Activated T-cell treated with anti-CD3 and anti-CD28 coated beads, Interleukin-2, amount 50 U/mL, for 72 hours (primary cell): Measurements from ENCODE around the gene TMEM184A. TPM values are rescaled to one million over a fixed set of nuclear protein-coding genes. Genes with fewer than 3 reads are reported as not detected.

Experiments
- ATAC-seq, 2 donors: fragments of 150-1000 bp; cut with Tn5 transposase; replicated peaks in 1 of 2; 2 replicates each; pipeline ENCODE4 v1.10.0; 2021; ENCODE audit warnings: moderate library complexity in 2 of 2, mild to moderate bottlenecking in 1 of 2
- DNase-seq, 2 donors: peaks; one replicate each; pipeline ENCODE4 v3.0.0; 2021 to 2022; ENCODE audit warnings: mixed read lengths in 1 of 2
- H3K27ac Mint-ChIP-seq: one replicate; pipeline ENCODE4 v1.8.0; 2022; ENCODE audit warnings: mild to moderate bottlenecking, moderate library complexity, mixed read lengths
- H3K27me3 Mint-ChIP-seq: one replicate; pipeline ENCODE4 v1.8.0; 2022; ENCODE audit warnings: low read depth, mixed read lengths
- H3K36me3 Mint-ChIP-seq, 2 donors: one replicate each; pipeline ENCODE4 v1.8.0; 2022; ENCODE audit warnings: mixed read lengths in 2 of 2, mild to moderate bottlenecking in 1 of 2; ENCODE audit not compliant: insufficient read depth in 2 of 2
- H3K4me1 Mint-ChIP-seq: one replicate; pipeline ENCODE4 v1.8.0; 2022; ENCODE audit warnings: low read depth, mixed read lengths
- H3K4me3 Mint-ChIP-seq, 2 donors: one replicate each; pipeline ENCODE4 v1.8.0; 2022; ENCODE audit warnings: mild to moderate bottlenecking in 2 of 2, mixed read lengths in 2 of 2, moderate library complexity in 2 of 2
- H3K9me3 Mint-ChIP-seq, 2 donors: one replicate each; pipeline ENCODE4 v1.8.0; 2022; ENCODE audit warnings: mixed read lengths in 2 of 2
- total RNA-seq, 2 donors: library from RNA; stranded (reverse); gene quantifications; one replicate each; pipeline ENCODE4 v1.2.3, GENCODE V29; 2022

The TMEM184A gene
- total RNA-seq, 2 donors from 2014 or later, result 0.10 TPM; not detected in 1

DNA sequence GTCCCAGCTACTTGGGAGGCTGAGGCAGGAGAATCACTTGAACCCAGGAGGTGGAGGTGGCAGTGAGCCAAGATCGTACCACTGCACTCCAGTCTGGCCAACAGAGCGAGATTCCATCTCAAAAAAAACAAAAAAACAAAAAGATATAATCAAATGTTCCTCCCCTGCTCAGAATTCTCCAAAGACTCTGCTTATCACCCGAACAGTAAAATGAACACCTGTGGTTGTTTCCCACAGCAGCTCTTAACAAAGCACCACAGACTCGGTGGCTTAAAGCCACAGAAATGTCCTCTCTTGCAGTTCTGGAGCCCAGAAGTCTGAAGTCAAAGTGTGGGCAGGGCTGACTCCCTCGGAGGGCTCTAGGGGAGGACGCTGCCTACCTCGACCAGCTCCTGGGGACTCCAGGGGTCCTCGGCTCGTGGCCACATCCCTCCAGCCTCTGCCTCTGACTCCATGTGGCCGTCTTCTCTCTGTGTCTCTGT is 47.7 kb downstream of the TMEM184A start:
- ATAC-seq, result no peak
- H3K27ac Mint-ChIP-seq, result no peak overlapping the region
- H3K4me1 Mint-ChIP-seq, result peaks cover 47% of the 10 kb centered on the region
- DNase-seq, result no peak
- peaks cover 0 to 2% of the 10 kb centered on the region in 2 donors for H3K36me3 Mint-ChIP-seq
- H3K4me3 Mint-ChIP-seq, result peak overlapping the region in 1 of 2 donors; percentile 29
- H3K9me3 Mint-ChIP-seq, result no peaks in the 10 kb centered on the region
- H3K27me3 Mint-ChIP-seq, result no peaks in the 10 kb centered on the region

DNA sequence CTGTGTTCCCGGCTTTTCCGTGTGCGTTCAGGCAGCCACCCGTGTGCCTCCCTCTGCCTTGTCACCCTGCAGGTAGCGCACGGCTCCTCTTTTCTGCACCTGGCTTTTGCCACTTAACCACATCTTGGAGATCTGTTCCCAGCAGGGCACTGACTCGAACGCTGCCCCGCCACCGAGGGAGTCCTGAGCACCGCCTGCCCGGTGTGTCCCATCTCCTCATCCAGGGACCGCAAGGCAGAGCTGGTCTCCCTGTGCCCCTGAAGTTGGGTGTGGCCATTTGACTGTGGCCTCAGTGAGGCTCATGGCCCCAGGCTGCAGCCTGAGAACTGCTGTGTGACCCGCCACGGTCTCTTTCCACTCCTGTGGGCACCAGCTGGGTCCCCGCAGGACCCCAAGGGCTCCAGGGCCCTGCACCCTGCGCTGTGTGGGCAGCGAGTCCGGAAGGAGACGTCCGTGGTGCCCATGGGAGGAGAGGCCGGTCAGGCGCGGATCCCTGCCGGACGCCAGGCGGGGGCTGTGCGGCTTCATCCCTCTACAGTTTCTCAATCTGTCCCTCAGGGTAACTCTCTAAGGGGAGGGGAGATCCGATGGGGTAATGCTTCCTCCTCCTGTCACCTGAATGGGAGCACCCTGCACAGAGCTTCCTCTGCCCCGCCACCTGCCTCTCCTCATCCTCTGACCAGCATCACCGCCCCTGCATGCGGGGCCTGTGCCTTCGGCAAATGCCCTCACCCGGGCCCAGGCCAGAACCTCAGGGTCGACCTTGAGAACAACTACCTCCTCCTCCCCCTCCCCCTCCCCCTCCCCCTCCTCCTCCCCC is 50.1 kb downstream of the TMEM184A start:
- no peaks in the 10 kb centered on the region for H3K27me3 Mint-ChIP-seq
- DNase-seq (peak in 1 of 2 donors; percentile 28), ATAC-seq (no peak)
- H3K4me1 Mint-ChIP-seq, result peaks cover 52% of the 10 kb centered on the region
- H3K27ac Mint-ChIP-seq, result no peak overlapping the region
- peak overlapping the region; percentile 80 to 93 for H3K4me3 Mint-ChIP-seq
- H3K36me3 Mint-ChIP-seq, result peaks cover 4 to 11% of the 10 kb centered on the region in 2 donors
- no peaks in the 10 kb centered on the region for H3K9me3 Mint-ChIP-seq

DNA sequence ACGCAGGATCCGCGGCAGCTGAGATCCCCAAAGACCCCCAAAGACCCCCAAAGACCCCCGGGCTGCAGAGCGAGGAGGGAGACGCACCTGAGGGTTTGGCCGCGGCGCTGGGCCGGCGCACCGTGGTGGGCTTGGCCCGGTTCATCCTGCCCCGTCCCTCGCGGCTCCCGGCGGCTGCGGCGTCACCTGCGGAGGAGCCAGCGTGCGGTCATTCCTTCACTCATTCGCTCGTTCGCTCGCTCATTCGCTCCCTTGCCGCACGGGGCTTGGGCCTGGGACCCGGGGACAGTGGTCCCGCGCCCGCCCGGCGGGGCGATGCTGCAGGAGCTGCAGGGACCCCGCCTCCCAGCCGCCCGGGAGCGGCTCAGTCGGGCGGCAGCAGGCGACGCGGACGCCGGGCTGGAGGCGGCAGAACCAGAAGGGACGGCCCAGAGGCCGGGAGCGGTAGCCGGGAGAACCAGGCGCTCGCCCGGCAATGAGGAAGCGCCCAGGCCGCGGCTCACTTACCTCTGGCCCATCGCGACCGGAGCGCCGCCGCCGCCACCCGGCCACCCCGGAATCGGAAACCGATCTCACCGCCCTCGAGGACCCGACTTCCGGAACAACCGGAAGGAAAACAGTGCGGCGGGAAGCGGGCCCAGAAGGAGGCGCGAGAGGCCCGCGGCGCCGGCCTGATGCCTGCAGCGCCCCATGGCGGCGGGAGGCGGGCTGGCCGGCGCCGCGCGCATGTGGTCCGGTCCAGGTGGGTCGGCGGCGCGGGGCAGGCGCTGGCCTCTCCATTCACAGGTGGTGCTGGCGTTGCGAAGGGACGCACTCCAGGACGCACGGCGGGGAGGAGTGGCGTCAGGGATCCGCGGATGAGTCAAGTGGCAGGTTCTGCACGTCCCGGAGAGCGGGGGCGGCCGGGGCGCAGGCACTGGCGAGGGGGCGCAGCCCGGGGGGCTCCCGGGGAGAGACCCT is 51.9 kb downstream of the TMEM184A start, which contains the start of gene INTS1:
TSS of gene INTS1 (minus strand) at position 574 of the 960 bp plus-strand sequence. CDS start at position 145, 429 bp downstream.
- ATAC-seq (peak; percentile 92 to 94), DNase-seq (peak; percentile 93 to 94)
- Mint-ChIP-seq H3K9me3 (no peaks in the 10 kb centered on the region), H3K4me1 (peaks cover 59% of the 10 kb centered on the region), H3K4me3 (peak within 1 kb of the TSS; percentile 93), H3K27me3 (no peaks in the 10 kb centered on the region), H3K27ac (peak within 1 kb of the TSS; percentile 88), H3K36me3 (peaks cover 4 to 11% of the 10 kb centered on the region in 2 donors)

DNA sequence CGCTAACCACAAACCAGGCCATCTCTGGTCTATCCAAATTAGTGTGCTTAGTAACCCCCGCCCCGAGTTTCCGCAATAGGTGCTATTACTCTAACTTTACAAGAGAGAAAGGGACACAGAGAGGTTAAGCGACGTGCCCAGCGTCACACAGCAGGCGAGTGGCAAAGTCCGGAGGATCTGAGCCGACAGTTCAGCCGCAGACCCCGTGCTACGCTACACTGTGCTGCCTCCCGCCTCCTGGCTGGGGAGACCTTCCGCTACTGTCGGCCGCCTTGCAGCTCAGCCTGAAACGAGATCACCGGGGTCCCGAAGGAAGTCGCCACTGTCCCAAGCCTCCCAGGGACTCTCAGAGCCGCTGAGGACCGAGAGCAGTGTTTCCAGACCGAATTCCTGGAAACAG is 52.6 kb downstream of the TMEM184A start:
- Mint-ChIP-seq H3K27ac (peak overlapping the region; percentile 88), H3K9me3 (no peaks in the 10 kb centered on the region), H3K36me3 (peaks cover 4 to 11% of the 10 kb centered on the region in 2 donors), H3K4me1 (peaks cover 57% of the 10 kb centered on the region), H3K4me3 (peak overlapping the region; percentile 91 to 93), H3K27me3 (no peaks in the 10 kb centered on the region)
- no peak for DNase-seq
- no peak for ATAC-seq

DNA sequence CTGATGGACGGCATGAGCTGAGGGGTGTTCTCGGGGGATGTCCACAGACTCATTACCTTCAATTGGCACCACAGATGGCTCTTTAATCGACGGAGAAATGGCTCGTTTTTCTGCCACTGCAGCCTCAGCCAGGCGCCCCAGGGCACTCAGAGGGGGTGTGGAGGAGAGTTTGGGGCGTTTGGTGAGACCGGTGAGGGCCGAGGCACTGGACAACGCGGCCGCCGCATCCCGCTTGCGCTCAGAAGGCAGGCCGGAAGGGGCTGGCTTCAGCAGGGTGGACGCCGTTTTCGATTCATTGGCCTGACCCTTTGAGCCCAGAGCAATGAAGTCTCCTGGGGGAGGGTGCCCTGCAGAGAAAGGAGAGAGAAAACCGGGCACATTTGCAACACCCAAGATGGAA is 53.2 kb downstream of the TMEM184A start:
- Mint-ChIP-seq H3K27me3 (no peaks in the 10 kb centered on the region), H3K36me3 (peaks cover 4 to 11% of the 10 kb centered on the region in 2 donors), H3K4me3 (peak overlapping the region; percentile 91 to 93), H3K4me1 (peaks cover 53% of the 10 kb centered on the region), H3K27ac (peak overlapping the region; percentile 88), H3K9me3 (no peaks in the 10 kb centered on the region)
- ATAC-seq, result no peak
- DNase-seq, result no peak

DNA sequence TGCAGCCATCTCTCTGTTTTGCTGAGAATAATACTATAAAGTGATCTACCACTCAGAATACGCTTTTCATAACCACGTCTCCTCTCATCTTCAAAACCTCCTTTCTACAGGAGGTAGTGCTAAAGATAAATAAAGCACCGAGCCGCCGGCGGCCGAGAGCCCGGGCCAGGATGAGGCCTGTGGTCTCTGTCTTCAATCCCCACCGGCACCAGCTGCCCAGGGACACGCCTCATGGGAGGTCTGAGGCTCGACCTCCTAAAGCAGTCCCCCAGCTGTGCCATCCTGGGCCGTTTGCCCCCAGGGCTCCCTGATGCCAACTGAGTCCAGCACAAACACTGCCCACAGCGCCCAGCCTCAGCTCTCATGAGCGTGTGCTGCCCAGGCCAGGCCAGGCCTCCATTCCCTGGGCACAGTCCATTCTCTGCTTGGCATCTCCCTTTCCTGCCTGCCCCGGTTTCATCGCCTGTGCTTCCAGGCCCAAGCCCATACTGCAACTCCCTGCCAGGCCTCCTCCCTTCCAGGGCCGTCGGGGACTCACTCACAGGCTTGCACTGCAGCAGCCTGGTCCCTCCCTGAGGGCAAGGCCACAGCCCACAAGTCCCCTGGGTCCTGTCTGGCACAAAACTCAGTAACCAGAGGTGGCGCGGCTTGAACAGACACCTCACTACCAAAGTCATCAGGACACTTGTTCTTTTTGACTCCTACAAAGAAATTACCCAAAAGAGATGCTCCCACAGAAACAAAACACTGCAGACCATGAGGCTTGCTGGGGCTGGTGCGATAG is 54.3 kb downstream of the TMEM184A start:
- no peak for DNase-seq
- ATAC-seq, result no peak
- H3K4me3 Mint-ChIP-seq, result peak overlapping the region; percentile 91 to 93
- H3K9me3 Mint-ChIP-seq, result no peaks in the 10 kb centered on the region
- H3K4me1 Mint-ChIP-seq, result peaks cover 43% of the 10 kb centered on the region
- H3K27ac Mint-ChIP-seq, result peak overlapping the region; percentile 79
- H3K36me3 Mint-ChIP-seq, result peaks cover 4 to 11% of the 10 kb centered on the region in 2 donors
- H3K27me3 Mint-ChIP-seq, result no peaks in the 10 kb centered on the region

DNA sequence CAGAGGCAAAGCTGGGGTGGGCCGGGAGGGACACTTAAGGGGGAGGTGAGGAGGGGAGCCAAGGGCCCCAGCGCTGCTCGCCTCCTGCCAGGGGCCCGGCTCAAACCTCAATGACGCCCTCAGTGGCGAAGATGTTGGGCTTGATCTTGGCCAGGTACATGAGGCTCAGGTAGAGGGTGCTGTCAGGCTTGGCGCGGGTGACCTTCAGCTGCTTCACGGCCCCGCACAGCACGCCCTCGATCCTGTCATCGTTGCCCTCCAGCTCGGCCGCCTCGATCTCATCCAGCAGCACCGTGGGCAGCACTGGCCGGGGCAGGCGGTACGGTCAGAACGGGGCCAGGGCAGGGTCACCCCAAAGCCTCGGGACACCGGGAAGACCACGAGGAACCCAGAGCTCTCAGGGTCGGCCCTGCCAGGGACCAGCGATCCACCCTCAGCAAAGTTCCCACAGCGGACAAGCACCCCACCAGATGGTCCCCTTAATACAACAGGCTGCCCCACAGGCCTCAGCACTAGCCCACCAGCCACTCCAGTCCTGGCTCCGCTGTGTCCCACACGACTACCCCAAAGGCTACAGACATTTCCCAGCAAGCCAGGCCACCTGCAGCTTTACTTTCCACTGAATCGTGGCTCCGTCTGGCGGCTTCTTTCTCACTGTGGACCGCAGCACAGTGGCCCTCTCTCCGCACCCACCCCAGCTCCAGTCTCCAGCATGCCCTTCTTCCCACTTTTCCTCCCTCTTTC is 55.8 kb downstream of the TMEM184A start:
- ATAC-seq (no peak), DNase-seq (no peak)
- no peak overlapping the region for H3K27ac Mint-ChIP-seq
- no peak overlapping the region for H3K4me3 Mint-ChIP-seq
- peaks cover 32% of the 10 kb centered on the region for H3K4me1 Mint-ChIP-seq
- peaks cover 4 to 11% of the 10 kb centered on the region in 2 donors for H3K36me3 Mint-ChIP-seq
- no peaks in the 10 kb centered on the region for H3K9me3 Mint-ChIP-seq
- no peaks in the 10 kb centered on the region for H3K27me3 Mint-ChIP-seq

DNA sequence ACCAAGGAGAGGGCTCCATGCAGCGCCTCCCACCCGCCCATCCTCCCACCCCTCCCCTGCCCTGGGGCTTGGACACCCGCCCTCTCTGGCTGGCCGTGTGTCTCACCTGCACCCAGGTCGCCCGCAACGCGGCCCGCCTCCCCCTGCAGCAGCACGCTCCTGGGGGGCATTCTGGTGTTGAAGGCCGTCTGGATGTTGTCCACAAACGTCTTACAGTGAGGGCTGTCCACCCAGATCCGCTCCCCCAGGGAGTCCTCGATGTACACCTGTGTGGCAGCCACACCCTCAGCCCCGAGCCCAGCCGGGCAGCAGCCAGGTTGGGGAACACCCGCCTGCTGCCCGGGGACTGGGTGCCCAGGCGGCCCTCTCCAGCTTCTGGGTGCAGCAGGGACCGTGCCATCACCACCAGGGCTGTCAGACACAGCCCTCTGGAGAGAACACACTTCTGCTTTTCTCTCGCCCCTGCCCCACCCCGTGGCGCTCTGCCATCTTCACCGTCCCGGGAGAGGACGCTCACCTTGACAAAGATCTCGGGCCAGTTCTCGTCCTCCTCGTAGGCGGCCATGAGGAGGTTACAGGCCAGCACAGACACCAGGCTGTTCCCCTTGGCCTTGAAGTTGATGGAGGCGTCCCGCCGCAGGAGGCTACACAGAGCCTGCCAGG is 56.5 kb downstream of the TMEM184A start:
- H3K27me3 Mint-ChIP-seq, result no peaks in the 10 kb centered on the region
- H3K9me3 Mint-ChIP-seq, result no peaks in the 10 kb centered on the region
- H3K4me1 Mint-ChIP-seq, result peaks cover 29% of the 10 kb centered on the region
- no peak overlapping the region for H3K27ac Mint-ChIP-seq
- DNase-seq, result no peak
- H3K36me3 Mint-ChIP-seq, result peaks cover 4 to 11% of the 10 kb centered on the region in 2 donors
- no peak overlapping the region for H3K4me3 Mint-ChIP-seq
- no peak for ATAC-seq

DNA sequence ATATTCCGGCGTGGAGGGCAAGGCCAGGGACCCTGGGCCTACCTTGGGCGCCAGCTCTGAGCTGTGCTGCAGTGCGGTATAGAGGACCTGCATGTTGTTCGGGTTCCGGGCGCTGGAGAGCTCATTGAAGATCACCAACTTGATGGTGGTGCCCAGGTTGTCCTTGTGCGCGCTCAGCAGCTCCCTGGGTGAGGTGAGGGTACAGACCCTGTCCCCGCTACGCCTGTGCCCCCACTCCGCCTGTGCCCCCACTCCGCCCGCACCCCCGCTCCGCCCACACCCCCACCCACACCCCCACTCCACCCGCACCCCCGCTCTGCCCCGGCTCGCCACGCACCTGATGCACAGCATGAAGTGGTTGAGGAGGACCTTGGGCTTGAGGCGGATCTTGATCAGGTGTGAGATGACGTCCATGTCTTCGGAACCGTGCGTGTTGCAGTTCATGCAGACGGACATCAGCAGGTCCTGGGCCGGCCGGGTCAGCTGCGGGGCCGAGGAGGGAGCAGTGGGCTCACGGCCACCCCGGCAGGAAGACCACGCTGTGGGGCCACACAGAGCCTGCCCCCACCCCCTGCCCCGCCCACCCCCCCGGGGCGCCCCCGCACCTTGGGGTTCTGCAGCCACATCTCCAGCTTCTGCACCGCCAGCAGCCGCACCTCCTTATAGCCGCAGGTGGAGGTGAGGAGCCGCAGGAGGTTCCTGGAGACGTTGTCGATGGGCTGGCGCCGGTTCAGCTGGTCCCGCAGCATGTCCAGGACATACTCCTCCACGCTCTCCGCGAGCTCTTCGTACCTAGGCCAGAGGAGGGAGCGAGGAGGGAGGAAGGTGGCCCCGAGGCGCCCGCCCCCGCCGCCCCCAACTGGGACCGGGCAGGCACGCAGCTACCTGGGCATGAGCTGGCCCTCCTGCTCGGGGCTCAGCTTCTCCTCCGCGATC is 57.4 kb downstream of the TMEM184A start:
- H3K4me1 Mint-ChIP-seq, result peaks cover 29% of the 10 kb centered on the region
- H3K27ac Mint-ChIP-seq, result no peak overlapping the region
- H3K4me3 Mint-ChIP-seq, result no peak overlapping the region
- DNase-seq (no peak), ATAC-seq (no peak)
- peaks cover 4 to 11% of the 10 kb centered on the region in 2 donors for H3K36me3 Mint-ChIP-seq
- H3K27me3 Mint-ChIP-seq, result no peaks in the 10 kb centered on the region
- H3K9me3 Mint-ChIP-seq, result no peaks in the 10 kb centered on the region

DNA sequence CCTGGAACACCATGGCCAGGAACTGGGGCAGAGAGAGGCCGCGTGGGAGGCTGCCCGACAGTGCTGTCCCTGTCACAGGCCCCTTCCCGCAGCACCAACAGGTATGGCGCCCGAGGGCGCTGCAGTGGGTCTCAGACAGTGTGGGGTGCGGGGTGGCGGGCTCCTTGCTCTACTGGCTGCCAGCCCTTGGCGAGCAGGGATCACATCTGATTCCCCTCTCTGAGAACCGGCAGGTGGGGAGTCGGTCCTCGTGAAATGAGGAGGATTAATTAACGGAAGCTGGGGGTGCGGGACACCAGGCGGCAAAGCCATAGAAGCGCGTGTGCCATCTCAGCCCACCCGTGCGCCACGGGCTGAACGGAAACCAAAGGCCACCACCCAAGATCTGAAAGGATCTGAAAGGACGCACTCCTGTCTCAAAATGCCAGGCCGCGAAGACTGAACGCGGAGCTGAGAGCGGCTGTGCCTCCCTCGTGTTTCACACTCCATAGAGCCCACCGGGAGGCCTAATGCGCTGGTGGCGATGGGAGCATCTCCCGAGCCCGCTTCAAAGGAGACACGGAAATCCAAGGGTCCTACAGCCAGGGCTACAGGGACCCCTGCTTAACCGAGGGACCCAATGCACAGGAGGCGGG is 58.6 kb downstream of the TMEM184A start:
- H3K4me1 Mint-ChIP-seq, result peaks cover 20% of the 10 kb centered on the region
- no peak for DNase-seq
- H3K27ac Mint-ChIP-seq, result no peak overlapping the region
- no peak for ATAC-seq
- H3K9me3 Mint-ChIP-seq, result no peaks in the 10 kb centered on the region
- H3K4me3 Mint-ChIP-seq, result no peak overlapping the region
- H3K27me3 Mint-ChIP-seq, result no peaks in the 10 kb centered on the region
- peaks cover 3 to 6% of the 10 kb centered on the region in 2 donors for H3K36me3 Mint-ChIP-seq
